Activated CD4-positive, alpha-beta T cell treated with anti-CD3 and anti-CD28 coated beads for 48 hours (primary cell): ENCODE measurements around the gene LRSAM1.

Experiments
- DNase-seq: peaks from one replicate; pipeline ENCODE4 v3.0.0-alpha.2; 2020

Gene LRSAM1

DNA sequence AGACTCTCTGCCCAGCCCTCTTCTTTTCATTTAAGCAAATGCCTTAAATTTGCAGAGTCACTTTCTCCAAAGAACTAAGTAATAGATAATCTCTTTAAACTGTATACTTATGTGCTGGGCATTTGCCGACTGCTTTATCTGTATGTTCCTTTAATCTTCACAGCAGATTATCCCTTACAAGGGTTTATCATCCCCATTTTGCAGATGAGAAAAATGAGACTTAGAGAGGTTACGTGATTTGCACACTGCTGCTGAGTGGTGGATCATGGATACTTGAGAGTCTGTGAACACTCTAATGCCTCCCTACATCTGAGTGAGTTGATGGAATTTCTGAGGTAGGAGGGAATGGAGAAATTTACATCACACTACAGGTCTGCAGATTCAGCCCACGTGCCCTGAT is 23.0 kb upstream of the LRSAM1 start:
- DNase-seq, result no peak

DNA sequence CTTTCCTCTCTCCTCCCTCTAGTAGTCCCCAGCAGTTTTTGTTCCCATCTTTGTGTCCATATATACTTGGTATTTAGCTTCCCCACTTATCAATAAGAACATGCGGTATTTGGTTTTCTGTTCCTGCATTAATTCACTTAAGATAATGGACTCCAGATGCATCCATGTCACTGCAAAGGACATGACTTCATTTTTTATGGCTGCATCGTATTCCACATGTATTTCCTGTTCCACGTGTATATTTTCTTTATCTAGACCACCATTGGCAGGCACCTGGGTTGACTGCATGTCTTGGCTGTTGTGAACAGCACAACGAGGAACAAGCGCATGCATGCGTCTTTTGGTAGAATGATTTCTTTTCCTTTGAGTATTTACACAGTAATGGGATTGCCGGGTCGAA is 20.9 kb upstream of the LRSAM1 start:
- no peak for DNase-seq

GRCh38 chr9:127437497-127438264 is 13.6 kb upstream of the LRSAM1 start:
- no peak for DNase-seq

DNA sequence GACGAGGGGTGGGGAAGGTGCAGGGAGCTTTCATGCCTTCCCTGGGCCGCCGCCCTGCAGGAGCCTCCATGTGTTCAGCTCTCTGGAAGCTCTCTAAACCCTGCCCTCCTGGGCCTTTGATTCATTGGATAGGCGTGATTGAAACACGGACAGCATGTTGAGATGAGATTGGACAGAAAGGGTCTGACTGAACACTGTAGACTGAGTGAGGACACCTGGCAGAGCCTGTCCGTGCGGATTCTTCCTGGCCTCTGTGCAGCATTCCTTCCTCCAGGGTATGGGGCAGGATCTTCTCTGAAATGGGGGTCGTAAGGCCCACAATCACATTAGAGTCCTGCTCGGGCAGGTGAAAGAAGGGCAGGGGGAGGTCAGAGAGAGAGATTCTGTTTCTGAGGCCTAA is 12.9 kb upstream of the LRSAM1 start:
- no peak for DNase-seq

- peak; percentile 25 for DNase-seq
Measured at GRCh38 chr9:127444283-127444920, 6.9 kb upstream of the LRSAM1 start.

GRCh38 chr9:127444921-127445850 is 6.1 kb upstream of the LRSAM1 start:
- DNase-seq, result peak; percentile 22

GRCh38 chr9:127445851-127446712 is 5.2 kb upstream of the LRSAM1 start:
- peak; percentile 24 for DNase-seq

DNA sequence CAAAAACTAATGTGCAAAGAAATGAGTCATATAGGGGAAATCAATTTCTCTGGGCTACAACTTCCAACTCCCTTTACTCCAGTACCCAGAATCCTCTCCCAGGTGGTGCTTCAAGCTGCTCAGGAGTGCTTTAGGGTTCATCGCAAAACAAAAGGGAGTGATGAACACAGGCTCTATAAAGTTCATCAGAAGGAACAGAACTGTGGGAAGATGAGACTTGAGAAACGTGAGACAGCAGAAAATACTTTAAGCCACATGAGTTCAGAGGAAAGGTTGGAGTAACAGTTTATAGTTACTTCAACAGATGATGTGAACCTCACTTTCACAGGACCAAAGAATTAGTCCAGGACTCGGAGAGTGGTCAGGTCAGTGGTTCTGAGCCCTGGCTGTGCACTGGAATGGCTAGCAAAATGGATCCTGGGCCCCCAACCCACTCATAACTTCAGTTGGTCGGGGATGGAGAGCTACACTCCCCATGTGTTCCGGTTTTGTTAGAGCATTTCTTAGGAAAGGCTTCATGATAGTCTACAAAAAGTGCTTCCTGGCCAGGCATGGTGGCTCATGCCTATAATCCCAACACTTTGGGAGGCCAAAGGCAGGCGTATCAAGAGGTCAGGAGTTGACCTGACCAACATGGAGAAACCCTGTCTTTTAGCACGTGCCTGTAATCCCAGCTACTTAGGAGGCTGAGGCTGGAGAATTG is 4.4 kb upstream of the LRSAM1 start:
- DNase-seq, result no peak

- DNase-seq, result peak; percentile 32
Measured at GRCh38 chr9:127447416-127448111, 3.7 kb upstream of the LRSAM1 start.

- peak; percentile 9 for DNase-seq
Measured at GRCh38 chr9:127448112-127448805, 3.1 kb upstream of the LRSAM1 start.

- DNase-seq, result no peak
Measured at GRCh38 chr9:127449332-127449966, 1.9 kb upstream of the LRSAM1 start.

DNA sequence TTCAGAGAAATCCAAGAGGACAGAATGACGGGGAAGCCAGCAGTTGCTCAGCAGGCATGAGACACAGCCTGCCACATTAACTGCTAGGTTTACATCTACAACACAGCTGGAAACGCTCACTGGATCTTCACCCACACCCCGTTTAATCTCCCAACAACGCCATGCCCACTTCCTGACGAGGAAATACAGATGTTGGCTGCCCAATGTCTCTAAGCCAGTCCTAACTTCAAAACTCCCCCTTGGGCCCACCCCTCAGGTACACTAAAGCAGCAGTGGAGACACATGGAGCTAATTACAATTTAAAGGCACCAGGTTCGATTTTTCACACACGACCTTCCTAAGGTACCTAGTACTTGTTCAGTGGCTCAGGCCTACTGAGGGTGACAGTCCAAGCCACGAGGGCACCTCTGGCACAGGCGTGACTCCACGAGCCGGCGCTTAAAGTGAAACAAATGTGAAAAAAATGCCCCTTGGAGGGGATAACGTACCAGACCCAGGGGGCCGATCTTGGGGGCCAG is 1.0 kb upstream of the LRSAM1 start:
- DNase-seq, result no peak

DNA sequence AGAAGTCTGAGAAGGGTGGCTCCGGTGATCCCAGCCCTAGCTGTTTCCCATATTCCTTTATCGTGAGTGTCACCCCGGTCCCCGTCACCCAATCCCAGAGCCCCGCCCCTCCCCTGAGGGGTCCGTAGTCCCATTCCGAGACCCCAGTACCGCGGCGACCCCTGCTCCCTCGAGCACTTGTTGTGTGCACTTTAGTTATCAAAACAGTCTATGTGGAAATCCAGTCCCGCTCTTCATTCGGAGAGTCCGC is 223 bp downstream of the LRSAM1 start:
- no peak for DNase-seq

DNA sequence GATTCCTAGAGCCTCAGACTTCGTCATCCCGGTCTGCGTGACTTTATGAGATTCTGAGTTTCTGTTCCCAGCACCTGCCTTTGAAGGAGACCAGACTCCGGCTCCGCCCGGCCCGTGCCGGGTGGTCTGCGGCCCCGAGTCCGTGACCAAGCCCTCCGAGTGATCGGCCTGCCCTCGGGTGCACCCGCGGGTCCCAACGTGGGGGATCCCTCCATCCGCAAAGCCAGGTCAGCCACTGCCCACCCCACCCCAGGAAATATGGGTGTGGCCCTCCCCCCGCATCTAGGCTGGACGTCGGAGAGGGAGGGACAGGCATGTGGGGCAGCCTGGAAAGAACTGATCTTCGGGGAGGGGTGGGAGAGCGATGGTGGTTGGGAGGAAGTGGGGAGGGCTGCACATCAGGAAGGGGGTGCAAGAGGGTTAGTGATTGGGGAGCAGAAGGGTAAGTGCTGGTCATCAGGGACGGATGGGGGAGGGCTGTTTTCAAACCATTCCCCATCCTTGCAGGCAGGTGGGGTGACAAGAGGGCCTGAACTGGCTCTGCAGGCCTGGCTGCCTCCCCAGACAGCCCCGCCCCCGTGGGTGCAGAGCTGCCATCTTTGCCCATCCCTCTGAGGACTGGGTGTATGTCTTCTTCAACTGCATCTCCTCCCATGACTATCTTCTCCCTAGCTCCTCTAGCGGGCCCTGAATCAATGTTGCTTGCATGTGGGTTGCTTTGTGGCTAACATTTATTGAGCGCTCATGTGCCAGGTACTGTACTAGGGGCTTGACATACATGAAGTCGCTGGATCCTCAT is 747 bp downstream of the LRSAM1 start:
- peak; percentile 76 for DNase-seq

- DNase-seq, result no peak
Measured at GRCh38 chr9:127452691-127453090, 1.4 kb downstream of the LRSAM1 start.

- peak; percentile 43 for DNase-seq
Measured at GRCh38 chr9:127455324-127455992, 4.1 kb downstream of the LRSAM1 start.

GRCh38 chr9:127457191-127457878 is 6.0 kb downstream of the LRSAM1 start:
- DNase-seq, result no peak

DNA sequence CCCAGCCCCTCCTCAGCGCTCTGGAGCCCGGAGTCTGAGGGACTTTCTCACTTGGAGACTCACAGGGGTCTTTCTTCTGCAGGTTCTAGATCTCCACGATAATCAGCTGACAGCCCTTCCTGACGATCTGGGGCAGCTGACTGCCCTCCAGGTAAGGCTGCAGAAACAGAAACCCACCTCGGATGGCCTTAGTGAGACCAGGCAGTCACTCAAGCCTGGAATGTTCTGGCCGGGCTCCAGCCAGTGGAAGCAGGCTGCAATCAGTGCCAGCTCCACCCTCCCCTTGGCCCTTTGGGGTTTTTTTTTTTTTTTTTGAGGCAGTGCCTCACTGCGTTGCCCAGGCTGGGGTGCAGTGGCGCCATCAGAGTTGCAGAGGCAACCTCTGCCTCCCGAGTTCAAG is 7.6 kb downstream of the LRSAM1 start:
- DNase-seq, result no peak
